Sigmoid colon (tissue), 4 donors: ENCODE measurements around the gene USP43.

ENCODE experiments used
- CTCF ChIP-seq, 4 experiments: fragments of 450-650 bp in 3 of 4; fragments of 200-600 bp in 1 of 4; IDR thresholded peaks; one replicate each; pipeline ENCODE4 v1.5.1; 2016 to 2019; ENCODE audit warnings: antibody characterized with exemption in 4 of 4, mild to moderate bottlenecking in 3 of 4, moderate library complexity in 2 of 4
- EP300 ChIP-seq, 4 donors: sonication (generic); formaldehyde crosslinking; IDR thresholded peaks; one replicate each; pipeline ENCODE4 v1.6.1; 2017; ENCODE audit warnings: antibody characterized with exemption in 4 of 4
- POLR2A ChIP-seq, 2 donors: fragments of 450-650 bp; IDR thresholded peaks; one replicate each; pipeline ENCODE4 v1.6.1; 2016; ENCODE audit warnings: antibody characterized with exemption in 2 of 2, mild to moderate bottlenecking in 2 of 2, moderate library complexity in 2 of 2
- POLR2AphosphoS5 ChIP-seq, 4 donors: sonication (generic); formaldehyde crosslinking; IDR thresholded peaks; one replicate each; pipeline ENCODE4 v1.6.1; 2017; ENCODE audit warnings: antibody characterized with exemption in 4 of 4

GRCh38 chr17:9636501-9636900 is 8.8 kb upstream of the USP43 start:
- TF ChIP-seq CTCF (IDR thresholded peaks at IDR 0.05) (no peak), POLR2A (IDR thresholded peaks at IDR 0.05) (no peak), POLR2AphosphoS5 (IDR thresholded peaks at IDR 0.05) (no peak), EP300 (IDR thresholded peaks at IDR 0.05) (no peak)
